OCI-LY1 (cell line): ENCODE data around the gene CCL13.
A peak's percentile ranks its signal among the peaks of the same experiment; 100 is the strongest.

ENCODE experiments used
- H2AFZ ChIP-seq: fragments of 200-600 bp; sonication (generic), shearing (Covaris generic); 2 replicates; pipeline ENCODE4 v1.6.0; 2014; ENCODE audit warnings: antibody characterized with exemption, mild to moderate bottlenecking, low read length
- H3F3A ChIP-seq: fragments of 200-600 bp; sonication (generic), shearing (Covaris generic); 2 replicates; pipeline ENCODE4 v1.6.0; 2014; ENCODE audit warnings: mild to moderate bottlenecking, antibody characterized with exemption, low read length, moderate library complexity; ENCODE audit not compliant: insufficient read depth
- H3K27ac ChIP-seq: fragments of 200-600 bp; sonication (generic); 2 replicates; pipeline ENCODE4 v1.5.1; 2014; ENCODE audit warnings: low read length, mixed run types, mild to moderate bottlenecking, low read depth; ENCODE audit not compliant: poor library complexity, severe bottlenecking
- H3K27me3 ChIP-seq: fragments of 200-600 bp; sonication (generic); 2 replicates; pipeline ENCODE4 v1.6.0; 2014; ENCODE audit warnings: antibody characterized with exemption, mild to moderate bottlenecking, low read length, moderate library complexity; ENCODE audit not compliant: insufficient read depth
- H3K36me3 ChIP-seq: fragments of 200-600 bp; sonication (generic); 2 replicates; pipeline ENCODE4 v1.6.1; 2014; ENCODE audit warnings: mild to moderate bottlenecking, antibody characterized with exemption, low read length, moderate library complexity, mixed read lengths; ENCODE audit not compliant: insufficient read depth
- H3K4me1 ChIP-seq: fragments of 200-600 bp; sonication (generic); 2 replicates; pipeline ENCODE4 v1.5.1; 2014; ENCODE audit warnings: mild to moderate bottlenecking, low read length, moderate library complexity; ENCODE audit not compliant: insufficient read depth, severe bottlenecking
- H3K4me2 ChIP-seq: fragments of 200-600 bp; sonication (generic), shearing (Covaris generic); 2 replicates; pipeline ENCODE4 v1.6.1; 2014; ENCODE audit warnings: low read length
- H3K4me3 ChIP-seq: fragments of 200-600 bp; sonication (generic); 2 replicates; pipeline ENCODE4 v1.5.1; 2014; ENCODE audit warnings: low read length, low read depth, mild to moderate bottlenecking, mixed read lengths; ENCODE audit not compliant: poor library complexity, severe bottlenecking
- H3K79me2 ChIP-seq: fragments of 200-600 bp; shearing (Covaris generic); 2 replicates; pipeline ENCODE4 v1.6.1; 2016; ENCODE audit warnings: mixed run types, low read length, mixed read lengths; ENCODE audit not compliant: insufficient read depth
- H3K9ac ChIP-seq: fragments of 200-600 bp; sonication (generic), shearing (Covaris generic); 2 replicates; pipeline ENCODE4 v1.6.1; 2014; ENCODE audit warnings: mild to moderate bottlenecking, low read length, mixed read lengths
- H3K9me2 ChIP-seq: fragments of 200-600 bp; sonication (generic), shearing (Covaris generic); 2 replicates; pipeline ENCODE4 v1.6.1; 2014; ENCODE audit warnings: low read depth, mild to moderate bottlenecking, low read length, mixed read lengths
- H3K9me3 ChIP-seq: fragments of 200-600 bp; shearing (Covaris generic); 2 replicates; pipeline ENCODE4 v1.6.1; 2014; ENCODE audit warnings: low read length, mixed read lengths
- H4K20me1 ChIP-seq: fragments of 200-600 bp; sonication (generic), shearing (Covaris generic); 2 replicates; pipeline ENCODE4 v1.6.0; 2016; ENCODE audit warnings: mild to moderate bottlenecking, low read length; ENCODE audit not compliant: insufficient read depth
- EZH2 ChIP-seq: fragments of 200-600 bp; sonication (generic), shearing (Covaris generic); IDR thresholded peaks from 2 replicates; pipeline ENCODE4 v1.8.0; 2017; ENCODE audit warnings: borderline replicate concordance, mixed run types, mild to moderate bottlenecking, antibody characterized with exemption, low read length, moderate library complexity, mixed read lengths
- TF ChIP-seq, protein P1 (sequence below): fragments of 200-600 bp; sonication (generic), shearing (Covaris generic); IDR thresholded peaks from 2 replicates; pipeline ENCODE4 v1.5.1; 2017; ENCODE audit warnings: mild to moderate bottlenecking, antibody characterized with exemption, low read length, moderate library complexity, mixed read lengths

Gene CCL13

DNA sequence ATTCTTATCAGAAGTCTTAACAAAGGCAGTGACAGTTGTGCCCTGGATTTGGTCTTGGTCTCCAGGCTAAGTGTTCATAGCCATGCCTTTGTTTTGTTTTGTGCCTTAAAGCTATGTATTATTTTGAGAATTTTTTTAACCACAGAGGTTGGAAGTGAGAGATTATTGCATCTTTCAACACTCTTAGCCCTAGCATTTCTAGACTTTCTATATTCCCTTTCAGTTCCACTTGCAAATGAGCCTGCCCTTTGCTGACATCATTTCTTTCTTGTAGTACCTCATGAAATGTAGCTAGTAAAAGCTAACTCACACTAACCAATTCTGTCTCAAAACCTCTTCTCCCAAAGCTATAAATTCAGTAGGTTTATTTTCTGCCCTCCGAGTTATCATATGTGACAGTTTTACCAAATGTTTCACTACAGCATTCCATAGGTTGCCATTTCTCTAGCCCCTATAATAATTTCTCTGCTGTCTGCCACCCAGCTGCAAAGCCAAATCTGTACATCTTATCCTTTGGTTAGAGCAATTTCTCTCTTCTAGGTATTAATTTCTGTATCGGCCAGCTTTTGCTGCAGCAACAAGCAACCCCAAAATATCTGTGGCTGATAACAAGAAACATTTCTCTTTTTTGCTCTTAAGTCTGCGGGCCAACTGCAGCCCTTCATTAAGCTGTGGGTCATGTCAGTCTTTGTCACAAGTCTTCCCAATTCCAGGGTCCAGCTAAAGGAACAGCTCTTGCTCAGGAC, 21.0 kb downstream of the CCL13 start:
- H4K20me1 ChIP-seq: no peaks in the 10 kb centered on the region
- H3K9me3 ChIP-seq: no peaks in the 10 kb centered on the region
- H3K27me3 ChIP-seq: no peaks in the 10 kb centered on the region
- H3K9ac ChIP-seq: no peak overlapping the region
- H3K27ac ChIP-seq: no peak overlapping the region
- no peak overlapping the region for H3K4me2 ChIP-seq
- TF ChIP-seq EZH2: no peak
- TF ChIP-seq, protein P1, sequence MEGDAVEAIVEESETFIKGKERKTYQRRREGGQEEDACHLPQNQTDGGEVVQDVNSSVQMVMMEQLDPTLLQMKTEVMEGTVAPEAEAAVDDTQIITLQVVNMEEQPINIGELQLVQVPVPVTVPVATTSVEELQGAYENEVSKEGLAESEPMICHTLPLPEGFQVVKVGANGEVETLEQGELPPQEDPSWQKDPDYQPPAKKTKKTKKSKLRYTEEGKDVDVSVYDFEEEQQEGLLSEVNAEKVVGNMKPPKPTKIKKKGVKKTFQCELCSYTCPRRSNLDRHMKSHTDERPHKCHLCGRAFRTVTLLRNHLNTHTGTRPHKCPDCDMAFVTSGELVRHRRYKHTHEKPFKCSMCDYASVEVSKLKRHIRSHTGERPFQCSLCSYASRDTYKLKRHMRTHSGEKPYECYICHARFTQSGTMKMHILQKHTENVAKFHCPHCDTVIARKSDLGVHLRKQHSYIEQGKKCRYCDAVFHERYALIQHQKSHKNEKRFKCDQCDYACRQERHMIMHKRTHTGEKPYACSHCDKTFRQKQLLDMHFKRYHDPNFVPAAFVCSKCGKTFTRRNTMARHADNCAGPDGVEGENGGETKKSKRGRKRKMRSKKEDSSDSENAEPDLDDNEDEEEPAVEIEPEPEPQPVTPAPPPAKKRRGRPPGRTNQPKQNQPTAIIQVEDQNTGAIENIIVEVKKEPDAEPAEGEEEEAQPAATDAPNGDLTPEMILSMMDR: no peak
- H3F3A ChIP-seq: no peaks in the 10 kb centered on the region
- H3K9me2 ChIP-seq: no peaks in the 10 kb centered on the region
- no peak overlapping the region for H2AFZ ChIP-seq
- H3K79me2 ChIP-seq: no peaks in the 10 kb centered on the region
- H3K36me3 ChIP-seq: no peaks in the 10 kb centered on the region
- H3K4me3 ChIP-seq: no peak overlapping the region
- H3K4me1 ChIP-seq: no peaks in the 10 kb centered on the region

DNA sequence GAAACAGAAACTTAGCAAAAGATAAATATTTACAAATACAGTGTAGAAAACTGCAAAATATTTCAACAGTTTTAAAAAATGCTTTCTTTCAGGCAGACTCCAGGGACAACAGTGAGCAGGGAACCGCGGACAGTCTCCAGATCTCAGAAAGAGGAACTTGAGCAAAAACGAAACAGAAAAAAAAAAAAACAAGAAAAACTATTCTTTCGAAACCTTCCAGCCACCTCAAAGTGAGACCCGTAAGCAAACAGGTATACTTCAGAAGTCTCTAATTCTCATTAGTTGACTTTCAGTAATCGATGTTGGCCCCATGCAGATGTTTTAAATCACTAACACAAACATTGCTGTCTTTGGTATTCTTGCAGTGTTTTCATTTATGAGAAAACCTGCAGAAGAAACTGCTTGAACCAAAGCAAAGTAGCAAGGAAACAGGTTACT, 22.4 kb downstream of the CCL13 start:
- 0 out of 2 replicates have a peak, but pooled peaks cover 3% of the 10 kb centered on the region for H3K27me3 ChIP-seq
- H3K9me3 ChIP-seq: no peaks in the 10 kb centered on the region
- H3K27ac ChIP-seq: no peak overlapping the region
- H3K4me2 ChIP-seq: peak overlapping the region; percentile 21; the same call in 1 of the 2 replicates
- no peak overlapping the region for H3K4me3 ChIP-seq
- no peak overlapping the region for H3K9ac ChIP-seq
- H2AFZ ChIP-seq: no peak overlapping the region
- no peaks in the 10 kb centered on the region for H3K36me3 ChIP-seq
- TF ChIP-seq, protein P1: no peak
- TF ChIP-seq EZH2: no peak
- H3K79me2 ChIP-seq: no peaks in the 10 kb centered on the region
- H3K4me1 ChIP-seq: no peaks in the 10 kb centered on the region
- no peaks in the 10 kb centered on the region for H4K20me1 ChIP-seq
- H3F3A ChIP-seq: no peaks in the 10 kb centered on the region
- no peaks in the 10 kb centered on the region for H3K9me2 ChIP-seq

DNA sequence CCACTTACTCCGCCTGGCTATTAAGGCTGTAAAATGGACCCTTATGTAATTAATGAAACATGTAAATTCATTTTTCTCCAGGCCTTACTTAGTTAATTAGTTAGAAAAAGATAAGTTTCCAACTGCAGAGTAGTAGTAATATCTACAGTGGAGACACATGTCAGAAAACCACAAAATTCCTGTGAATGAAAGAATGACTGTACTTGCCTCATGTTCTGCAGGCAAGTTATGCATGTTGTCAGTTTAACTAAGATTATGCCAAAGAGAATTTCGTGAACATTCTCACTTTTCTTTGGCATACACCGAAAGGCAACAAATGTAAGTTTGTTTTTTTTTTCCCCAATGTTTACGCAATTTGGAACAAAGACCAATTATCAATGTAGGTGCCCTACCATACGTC, 23.6 kb downstream of the CCL13 start:
- H3K79me2 ChIP-seq: no peaks in the 10 kb centered on the region
- no peak for TF ChIP-seq EZH2
- TF ChIP-seq, protein P1: no peak
- H3K4me1 ChIP-seq: no peaks in the 10 kb centered on the region
- H3F3A ChIP-seq: no peaks in the 10 kb centered on the region
- H2AFZ ChIP-seq: no peak overlapping the region
- H3K36me3 ChIP-seq: no peaks in the 10 kb centered on the region
- no peaks in the 10 kb centered on the region for H3K9me2 ChIP-seq
- no peak overlapping the region for H3K27ac ChIP-seq
- H4K20me1 ChIP-seq: no peaks in the 10 kb centered on the region
- no peak overlapping the region for H3K4me3 ChIP-seq
- no peak overlapping the region for H3K9ac ChIP-seq
- no peaks in the 10 kb centered on the region for H3K9me3 ChIP-seq
- H3K4me2 ChIP-seq: no peak overlapping the region
- H3K27me3 ChIP-seq: 0 out of 2 replicates have a peak, but pooled peaks cover 5% of the 10 kb centered on the region
